ENCODE results near the gene TRPM3.

DNA sequence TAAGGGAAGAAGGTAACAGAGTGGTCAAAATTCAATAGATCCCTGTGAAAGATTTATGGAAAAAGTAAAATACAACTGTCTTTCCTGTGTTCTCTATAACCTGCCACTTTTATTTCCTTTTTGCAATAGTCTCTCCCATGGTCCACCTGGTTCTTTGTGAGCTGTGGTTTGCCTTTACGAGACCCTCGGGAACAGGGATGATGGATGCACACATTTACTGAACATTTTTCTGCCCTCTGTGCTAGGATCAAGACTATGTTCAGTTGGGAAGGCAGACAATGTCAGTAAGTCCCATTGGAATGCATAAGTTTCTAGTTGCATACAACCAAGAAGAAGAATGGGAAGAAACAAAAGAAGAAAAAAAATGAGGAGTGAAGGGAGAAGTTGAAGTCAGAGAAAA is 281.2 kb downstream of the TRPM3 start:
- TF ChIP-seq, protein P1, sequence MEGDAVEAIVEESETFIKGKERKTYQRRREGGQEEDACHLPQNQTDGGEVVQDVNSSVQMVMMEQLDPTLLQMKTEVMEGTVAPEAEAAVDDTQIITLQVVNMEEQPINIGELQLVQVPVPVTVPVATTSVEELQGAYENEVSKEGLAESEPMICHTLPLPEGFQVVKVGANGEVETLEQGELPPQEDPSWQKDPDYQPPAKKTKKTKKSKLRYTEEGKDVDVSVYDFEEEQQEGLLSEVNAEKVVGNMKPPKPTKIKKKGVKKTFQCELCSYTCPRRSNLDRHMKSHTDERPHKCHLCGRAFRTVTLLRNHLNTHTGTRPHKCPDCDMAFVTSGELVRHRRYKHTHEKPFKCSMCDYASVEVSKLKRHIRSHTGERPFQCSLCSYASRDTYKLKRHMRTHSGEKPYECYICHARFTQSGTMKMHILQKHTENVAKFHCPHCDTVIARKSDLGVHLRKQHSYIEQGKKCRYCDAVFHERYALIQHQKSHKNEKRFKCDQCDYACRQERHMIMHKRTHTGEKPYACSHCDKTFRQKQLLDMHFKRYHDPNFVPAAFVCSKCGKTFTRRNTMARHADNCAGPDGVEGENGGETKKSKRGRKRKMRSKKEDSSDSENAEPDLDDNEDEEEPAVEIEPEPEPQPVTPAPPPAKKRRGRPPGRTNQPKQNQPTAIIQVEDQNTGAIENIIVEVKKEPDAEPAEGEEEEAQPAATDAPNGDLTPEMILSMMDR (IDR thresholded peaks at IDR 0.05; ENCODE audit: insufficient read depth, low read length): no peak
- TF ChIP-seq SPI1 (IDR thresholded peaks at IDR 0.05; ENCODE audit: borderline replicate concordance, low read depth): no peak
- TF ChIP-seq POLR2AphosphoS5 (IDR thresholded peaks at IDR 0.05; ENCODE audit: low read depth): no peak
- TF ChIP-seq, protein P2, sequence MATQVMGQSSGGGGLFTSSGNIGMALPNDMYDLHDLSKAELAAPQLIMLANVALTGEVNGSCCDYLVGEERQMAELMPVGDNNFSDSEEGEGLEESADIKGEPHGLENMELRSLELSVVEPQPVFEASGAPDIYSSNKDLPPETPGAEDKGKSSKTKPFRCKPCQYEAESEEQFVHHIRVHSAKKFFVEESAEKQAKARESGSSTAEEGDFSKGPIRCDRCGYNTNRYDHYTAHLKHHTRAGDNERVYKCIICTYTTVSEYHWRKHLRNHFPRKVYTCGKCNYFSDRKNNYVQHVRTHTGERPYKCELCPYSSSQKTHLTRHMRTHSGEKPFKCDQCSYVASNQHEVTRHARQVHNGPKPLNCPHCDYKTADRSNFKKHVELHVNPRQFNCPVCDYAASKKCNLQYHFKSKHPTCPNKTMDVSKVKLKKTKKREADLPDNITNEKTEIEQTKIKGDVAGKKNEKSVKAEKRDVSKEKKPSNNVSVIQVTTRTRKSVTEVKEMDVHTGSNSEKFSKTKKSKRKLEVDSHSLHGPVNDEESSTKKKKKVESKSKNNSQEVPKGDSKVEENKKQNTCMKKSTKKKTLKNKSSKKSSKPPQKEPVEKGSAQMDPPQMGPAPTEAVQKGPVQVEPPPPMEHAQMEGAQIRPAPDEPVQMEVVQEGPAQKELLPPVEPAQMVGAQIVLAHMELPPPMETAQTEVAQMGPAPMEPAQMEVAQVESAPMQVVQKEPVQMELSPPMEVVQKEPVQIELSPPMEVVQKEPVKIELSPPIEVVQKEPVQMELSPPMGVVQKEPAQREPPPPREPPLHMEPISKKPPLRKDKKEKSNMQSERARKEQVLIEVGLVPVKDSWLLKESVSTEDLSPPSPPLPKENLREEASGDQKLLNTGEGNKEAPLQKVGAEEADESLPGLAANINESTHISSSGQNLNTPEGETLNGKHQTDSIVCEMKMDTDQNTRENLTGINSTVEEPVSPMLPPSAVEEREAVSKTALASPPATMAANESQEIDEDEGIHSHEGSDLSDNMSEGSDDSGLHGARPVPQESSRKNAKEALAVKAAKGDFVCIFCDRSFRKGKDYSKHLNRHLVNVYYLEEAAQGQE (IDR thresholded peaks at IDR 0.05; ENCODE audit: insufficient replicate concordance, low read depth): no peak
- no peak for TF ChIP-seq GABPA (IDR thresholded peaks at IDR 0.05; ENCODE audit: low read depth)
